NCI-H446 (cell line): ENCODE data around the gene UBFD1.
A peak's percentile ranks its signal among the peaks of the same experiment; 100 is the strongest.
"Not testable (repeated sequence)": the region's sequence is repeated elsewhere in the genome, so short reads cannot be mapped to it uniquely, and the experiment has no call there.

Experiments
- DNase-seq, 2 experiments: peaks; one replicate each; lab custom pipeline; 2025; lab: John Stamatoyannopoulos, UW

Gene UBFD1

DNA sequence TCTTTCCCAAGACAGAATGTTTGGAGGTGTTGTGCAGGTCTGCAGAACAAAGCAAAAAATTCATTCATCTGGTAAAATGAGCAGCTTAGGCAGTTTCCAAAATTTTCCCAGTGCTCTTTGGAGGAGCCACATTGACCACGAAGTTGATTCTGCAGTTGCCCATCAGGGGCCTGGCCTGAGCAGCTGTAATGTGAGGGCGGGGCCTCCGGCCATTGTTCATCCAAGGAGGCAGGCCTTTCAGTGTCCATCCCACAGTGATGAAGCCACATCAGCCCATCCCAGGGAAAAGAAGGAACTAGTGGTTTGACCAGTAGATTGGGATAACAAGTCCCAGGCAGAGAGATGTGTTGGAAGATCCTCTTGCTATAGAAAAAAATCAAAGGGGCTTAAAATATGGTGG lies 10.1 kb downstream of the UBFD1 start:
- no peak for DNase-seq

- no peak for DNase-seq
Measured at GRCh38 chr16:23570992-23571632, 13.6 kb downstream of the UBFD1 start.

DNA sequence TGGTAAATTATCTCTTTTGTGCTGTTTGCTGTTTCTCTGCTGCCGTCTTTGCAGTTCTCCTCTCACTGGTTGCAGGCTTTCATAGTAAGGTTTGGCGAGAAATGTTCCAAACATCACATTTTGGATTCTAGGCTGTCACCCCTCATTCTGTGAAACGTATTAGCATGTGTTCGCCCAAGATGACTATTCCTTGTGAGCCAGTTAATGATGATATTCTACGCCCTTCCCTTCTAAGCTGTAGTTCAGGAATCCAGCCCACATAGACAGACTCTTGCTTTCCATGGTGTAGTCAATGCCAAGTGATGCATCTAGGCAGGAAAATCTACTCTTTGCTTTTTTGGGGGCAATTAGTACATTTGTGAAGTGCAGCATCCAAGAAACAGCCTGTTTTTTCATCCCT lies 14.4 kb downstream of the UBFD1 start:
- no peak for DNase-seq

DNA sequence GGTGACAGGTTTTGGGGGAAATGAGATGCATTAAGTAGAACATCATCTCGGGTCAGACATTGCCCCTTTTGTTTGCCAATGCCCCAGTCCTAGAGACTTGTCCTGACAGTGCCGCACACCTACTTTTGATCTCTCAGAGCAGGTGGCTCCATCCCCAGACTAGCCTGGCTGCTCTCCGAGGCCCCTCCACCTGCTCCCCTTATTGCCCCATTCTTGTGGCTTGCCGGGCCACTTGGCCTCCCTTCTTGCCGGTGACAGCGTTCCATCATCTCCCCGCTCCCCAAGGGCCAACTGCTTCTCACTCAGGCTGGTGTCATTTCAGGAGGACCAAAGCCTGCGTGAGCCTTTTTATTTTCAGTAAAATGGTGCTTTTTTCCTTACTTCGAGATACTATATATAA lies 14.9 kb downstream of the UBFD1 start:
- no peak for DNase-seq

DNA sequence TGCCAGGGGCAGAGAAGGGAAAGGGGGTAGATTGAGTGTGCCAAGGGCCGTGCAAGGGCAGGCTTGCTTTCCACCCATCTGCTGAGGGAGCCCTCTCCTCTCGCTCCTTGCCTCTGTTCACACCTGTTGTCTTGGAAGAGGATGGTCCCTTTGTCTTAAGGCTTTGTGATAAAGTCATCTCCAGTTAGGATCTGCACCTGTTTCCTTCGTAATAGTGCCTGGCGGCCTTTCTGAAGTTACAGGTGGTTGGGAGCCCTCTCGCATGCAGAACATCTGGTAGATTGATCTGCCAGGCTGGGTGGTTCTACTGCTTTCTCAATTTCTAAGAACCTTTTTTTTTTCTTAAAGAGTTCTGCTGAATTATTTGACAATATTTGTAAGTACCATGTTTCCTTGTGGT lies 16.3 kb downstream of the UBFD1 start:
- no peak for DNase-seq

DNA sequence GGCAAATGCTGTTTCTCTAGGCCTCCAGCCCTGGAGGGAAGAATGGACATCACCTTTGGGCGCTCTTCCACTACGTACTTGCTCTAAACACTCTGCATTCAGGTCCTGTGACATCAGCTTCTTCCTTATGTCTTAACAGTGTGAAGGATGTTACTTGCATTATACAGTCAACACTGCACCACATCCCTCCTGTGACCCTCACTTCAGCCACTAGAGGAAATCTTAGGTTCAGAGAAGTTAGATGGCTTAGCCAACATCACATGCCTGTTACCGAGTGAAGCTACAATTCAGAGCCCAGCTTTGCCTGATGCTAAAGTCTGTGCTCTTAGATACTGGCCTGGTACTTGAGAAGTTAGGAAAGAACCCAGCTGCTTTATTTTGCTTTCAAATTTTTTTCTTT lies 18.3 kb downstream of the UBFD1 start:
- no peak for DNase-seq

GRCh38 chr16:23577493-23577892 lies 20.0 kb downstream of the UBFD1 start:
- no peak for DNase-seq

GRCh38 chr16:23578101-23578830 lies 20.7 kb downstream of the UBFD1 start:
- DNase-seq = no peak

DNA sequence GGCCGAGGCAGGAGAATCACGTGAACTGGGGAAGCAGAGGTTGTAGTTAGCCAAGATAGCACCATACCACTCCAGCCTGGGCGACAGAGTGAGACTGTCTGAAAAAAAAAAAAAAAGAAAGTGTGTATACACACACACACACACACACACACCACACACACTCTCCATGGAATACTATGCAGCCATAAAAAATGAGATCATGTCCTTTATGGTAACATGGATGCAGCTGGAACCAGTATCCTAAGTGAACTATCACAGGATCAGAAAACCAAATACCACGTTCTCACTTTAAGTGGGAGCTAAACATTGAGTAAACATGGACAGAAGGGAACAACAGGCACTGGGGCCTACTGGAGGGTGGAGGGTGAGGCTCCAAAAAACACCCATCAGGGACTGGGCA lies 21.8 kb downstream of the UBFD1 start:
- no peak for DNase-seq

- no peak for DNase-seq
Measured at GRCh38 chr16:23580391-23580790, 22.9 kb downstream of the UBFD1 start.

- DNase-seq = no peak
Measured at GRCh38 chr16:23581764-23582163, 24.2 kb downstream of the UBFD1 start.

- not testable (repeated sequence) for DNase-seq
Measured at GRCh38 chr16:23583271-23583670, 25.7 kb downstream of the UBFD1 start.

GRCh38 chr16:23584186-23585076 lies 26.9 kb downstream of the UBFD1 start:
- DNase-seq = no peak

DNA sequence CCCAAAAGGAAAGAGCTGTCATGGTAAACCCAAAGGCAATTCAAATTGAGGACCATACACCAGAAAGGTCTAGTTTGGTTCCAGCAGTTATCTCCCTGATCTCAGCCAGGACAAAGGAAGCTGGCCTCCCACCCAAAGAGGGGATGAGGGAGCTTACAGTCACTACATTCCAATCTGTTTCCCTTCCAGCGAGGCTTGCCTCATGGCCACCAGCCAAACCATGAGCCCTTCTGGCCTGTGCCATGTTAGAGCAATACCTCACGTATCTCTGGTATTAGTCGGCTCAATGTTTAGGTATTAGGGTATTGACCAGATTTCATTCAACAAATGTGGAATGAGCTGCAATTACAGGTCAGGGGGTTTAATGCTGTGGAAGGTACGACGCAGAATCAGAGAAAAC lies 30.2 kb downstream of the UBFD1 start:
- no peak for DNase-seq

GRCh38 chr16:23590181-23590580 lies 32.7 kb downstream of the UBFD1 start:
- DNase-seq = no peak

DNA sequence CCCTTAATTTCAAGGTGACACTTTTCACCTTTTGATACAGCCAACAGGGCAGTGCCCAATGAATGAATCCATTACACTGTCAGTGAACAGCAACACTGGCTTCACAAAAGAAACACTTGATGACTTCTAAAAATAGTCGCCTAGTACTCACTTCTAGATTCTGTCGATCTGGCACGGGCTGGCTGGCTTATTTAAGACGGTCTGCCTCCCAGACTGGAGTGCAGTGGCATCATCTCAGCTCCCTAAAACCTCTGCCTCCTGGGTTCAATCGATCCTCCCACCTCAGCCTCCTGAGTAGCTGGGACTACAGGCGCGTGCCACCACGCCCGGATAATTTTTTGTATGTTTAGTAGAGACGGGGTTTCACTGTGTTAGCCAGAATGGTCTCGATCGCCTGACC lies 36.7 kb downstream of the UBFD1 start:
- no peak for DNase-seq

GRCh38 chr16:23595246-23595950 lies 37.9 kb downstream of the UBFD1 start:
- no peak for DNase-seq

DNA sequence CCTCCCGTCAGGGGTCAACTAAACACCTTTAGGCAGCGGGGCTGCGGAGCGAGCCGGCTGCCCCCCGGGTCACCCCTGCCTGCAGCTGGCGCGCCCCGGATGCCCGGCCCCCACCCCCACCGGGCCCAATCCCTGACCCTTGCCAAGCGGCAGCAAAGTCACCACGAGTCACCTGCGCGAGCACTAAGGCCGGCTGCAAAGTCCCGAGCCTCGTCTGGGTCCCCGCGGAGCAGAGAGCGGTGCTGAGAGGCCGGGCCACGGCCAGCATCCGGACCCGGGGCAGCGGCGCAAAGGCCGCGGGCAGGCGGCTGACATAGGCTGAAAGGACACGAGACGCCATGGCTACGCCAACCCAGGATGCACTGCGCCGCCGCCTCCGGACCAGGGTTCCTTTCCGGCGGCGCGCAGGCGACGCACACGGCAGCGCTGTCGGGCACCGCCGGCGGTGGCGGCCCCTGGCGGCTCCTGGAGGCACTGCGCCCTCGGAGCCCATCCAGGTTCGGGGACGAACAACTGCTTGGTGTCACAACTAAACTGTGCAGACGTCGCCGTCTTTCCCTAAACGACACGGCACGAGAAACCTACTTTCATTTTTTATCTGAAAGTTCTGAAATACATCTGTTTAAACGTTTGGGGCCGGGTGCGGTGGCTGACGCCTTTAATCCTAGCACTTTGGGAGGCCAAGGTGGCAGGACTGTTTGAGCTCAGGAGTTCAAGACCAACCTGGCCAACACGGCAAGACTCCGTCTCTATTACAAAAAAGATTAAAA lies 38.6 kb downstream of the UBFD1 start, which contains the start of gene NDUFAB1:
Gene NDUFAB1 (minus strand): TSS at position 366 of the 770 bp plus-strand sequence. CDS start 26 bp downstream, at position 340.
- DNase-seq = peak; percentile 71 to 92

DNA sequence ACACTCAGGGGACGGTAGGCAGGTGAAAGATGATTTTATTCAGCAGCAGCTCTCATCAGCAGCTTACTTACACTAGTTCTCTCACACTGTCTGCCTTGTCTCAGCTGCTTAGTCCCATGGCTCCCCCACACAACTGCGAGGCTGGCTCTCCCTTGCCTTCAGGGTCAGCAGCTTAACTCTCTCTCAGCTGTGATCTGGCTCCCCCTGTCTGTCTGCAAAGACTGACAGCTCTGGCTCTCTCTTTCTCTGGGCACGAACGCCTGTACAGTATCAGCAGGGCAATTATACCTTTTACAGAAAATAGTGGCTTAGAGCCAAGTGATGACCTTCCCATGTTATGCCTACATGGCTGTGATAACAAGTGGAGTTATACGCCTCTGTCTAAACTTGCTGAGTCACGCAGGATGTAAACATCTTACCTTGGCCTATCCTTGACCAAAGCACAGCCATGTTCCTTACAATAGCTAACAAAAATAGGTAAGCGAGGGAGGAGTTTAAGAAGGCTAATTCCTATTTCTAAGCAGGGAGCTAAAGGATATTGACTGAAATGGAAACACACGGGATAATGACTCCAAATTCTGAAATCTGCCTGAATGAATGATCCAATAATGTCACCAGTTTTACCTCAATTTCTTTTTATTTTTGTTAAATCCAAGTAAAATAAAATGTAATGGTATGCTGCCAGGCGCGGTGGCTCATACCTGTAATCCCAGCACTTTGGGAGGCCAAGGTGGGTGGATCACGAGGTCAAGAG lies 39.7 kb downstream of the UBFD1 start:
- DNase-seq = no peak

DNA sequence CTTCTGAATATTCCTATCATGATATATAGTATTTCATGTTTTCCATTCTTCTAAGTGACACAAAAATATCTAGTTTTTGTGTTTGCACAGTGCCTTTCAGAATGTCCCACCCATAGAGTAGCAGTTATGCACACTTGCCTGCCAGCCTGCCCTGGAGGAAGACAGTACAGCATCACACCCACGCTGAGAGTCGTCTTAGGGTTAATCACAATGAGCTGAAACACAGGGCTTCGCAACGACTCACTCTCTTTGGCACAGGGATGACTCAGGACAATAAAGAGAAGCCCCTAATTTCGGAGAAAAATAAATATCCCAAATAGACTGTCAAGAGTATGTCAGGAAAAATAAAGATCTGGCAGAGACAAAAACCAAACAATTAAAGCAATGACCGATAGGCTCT lies 50.2 kb downstream of the UBFD1 start:
- no peak for DNase-seq

DNA sequence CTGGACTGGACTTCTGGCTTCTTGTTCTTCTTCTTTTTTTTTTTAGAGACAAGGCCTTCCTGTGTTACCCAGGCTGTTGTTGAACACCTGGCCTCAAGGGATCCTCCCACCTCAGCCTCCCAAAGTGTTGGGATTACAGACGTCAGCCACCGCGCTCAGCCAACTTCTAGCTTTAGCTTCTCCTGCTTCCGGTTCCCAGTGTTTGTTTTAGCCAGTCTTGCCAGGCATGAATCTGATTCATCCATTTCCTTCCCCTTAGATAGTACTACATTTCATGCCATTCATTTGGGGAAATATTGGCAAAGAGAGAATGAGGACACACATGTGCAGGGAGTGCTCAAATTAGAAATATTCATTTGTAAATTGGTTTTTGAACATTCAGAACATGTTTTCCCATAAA lies 50.7 kb downstream of the UBFD1 start:
- no peak for DNase-seq
